ENCODE measurements around the gene RCAN1. TPM values are rescaled to one million over a fixed set of nuclear protein-coding genes. Genes with fewer than 3 reads are reported as not detected.

Gene RCAN1
- total and polyA plus RNA-seq, 2 of the 13 experiments (the other 11 are each of a cell fraction or from before 2014, with no cell fraction given): 9.4 to 34.1 TPM

GRCh38 chr21:34623516-34623915 is 8.6 kb upstream of the RCAN1 start:
- DNase-seq (ENCODE audit: low spot score) (no peak), ATAC-seq (no peak), FAIRE-seq (no peak)
- H3K4me1 ChIP-seq (ENCODE audit: insufficient read depth, low read length): no peaks in the 10 kb centered on the region
- H3K4me3 ChIP-seq (replicated peaks in 1 of 3; ENCODE audit: insufficient read depth in 1 of 3, low read depth in 2 of 3, low read length in 3 of 3): no peak overlapping the region
- peaks cover 0 to 11% of the 10 kb centered on the region in 2 experiments; a peak in 2 of 5 replicates for H3K27me3 ChIP-seq (ENCODE audit: control insufficient read depth in 1 of 2, insufficient read depth in 2 of 2, low read length in 2 of 2)
- intact Hi-C loops (cut with micrococcal nuclease; ENCODE audit: unreplicated experiment) (no loop called here), in situ Hi-C loops (cut with HindIII; ENCODE audit: extremely low pct_ligation_motif_present, low pct_unique_long_range_greater_than_20kb) (no loop called here)
- POLR2A ChIA-PET: no interaction called here
- WGBS (ENCODE audit: low lambda C conversion rate): 15% methylated on average over 4 of the region's 4 CpGs
- no peak overlapping the region for H3K9ac ChIP-seq (ENCODE audit: insufficient read depth, low read depth, low read length)
- no peaks in the 10 kb centered on the region for H3K36me3 ChIP-seq (replicated peaks in 1 of 2; ENCODE audit: control insufficient read depth in 1 of 2, insufficient read depth in 2 of 2, low read length in 2 of 2)
- no peaks in the 10 kb centered on the region for H3K9me3 ChIP-seq (ENCODE audit: low read length)
- CTCF ChIA-PET (ENCODE audit: low intra/inter-chr PET ratio, low total read pairs): no interaction called here
- H3K79me2 ChIP-seq (ENCODE audit: insufficient read depth, low read length): no peaks in the 10 kb centered on the region
- H3K4me2 ChIP-seq (ENCODE audit: low read depth, low read length): no peak overlapping the region
- BruUV-seq (replicated peaks): no TSS peak
- TF ChIP-seq RNF2 (conservative IDR thresholded peaks at IDR 0.05; ENCODE audit: low read depth) (no peak), EED (CRISPR knock-in tag; IDR thresholded peaks at IDR 0.05) (no peak), ZNF747 (CRISPR knock-in tag; IDR thresholded peaks at IDR 0.05; ENCODE audit: borderline replicate concordance) (no peak), MEIS2 (CRISPR knock-in tag; IDR thresholded peaks at IDR 0.05) (no peak), HOXA7 (CRISPR knock-in tag; IDR thresholded peaks at IDR 0.05) (no peak), ETV5 (CRISPR knock-in tag; IDR thresholded peaks at IDR 0.05; ENCODE audit: borderline replicate concordance) (no peak), SAP130 (CRISPR knock-in tag; IDR thresholded peaks at IDR 0.05; ENCODE audit: low read depth) (no peak), GRHL1 (CRISPR knock-in tag; conservative IDR thresholded peaks at IDR 0.05) (no peak), ZNF557 (CRISPR knock-in tag; IDR thresholded peaks at IDR 0.05) (no peak), ZBTB42 (CRISPR knock-in tag; IDR thresholded peaks at IDR 0.05) (no peak), JUND (CRISPR knock-in tag; IDR thresholded peaks at IDR 0.05) (no peak), CREB3 (CRISPR knock-in tag; IDR thresholded peaks at IDR 0.05) (no peak), MZF1 (CRISPR knock-in tag; IDR thresholded peaks at IDR 0.05; ENCODE audit: borderline replicate concordance) (no peak), POLR2A (IDR thresholded peaks at IDR 0.05; ENCODE audit: insufficient read depth in 1 of 2, low read depth in 2 of 2, low read length in 2 of 2) (no peak)
- no peak overlapping the region for H2AFZ ChIP-seq (ENCODE audit: low read length)
- no peaks in the 10 kb centered on the region for H4K20me1 ChIP-seq (ENCODE audit: insufficient read depth, low read length)
- H3K27ac ChIP-seq (ENCODE audit: extremely low read length, insufficient read depth, low read length): no peak overlapping the region

All from HepG2 (cell line).